HL-60/S4 (cell line): Measurements from ENCODE around the gene PHF12.
"Not testable (repeated sequence)": the region's sequence is repeated elsewhere in the genome, so short reads cannot be mapped to it uniquely, and the experiment has no call there.

Source experiments
- in situ Hi-C: fragments of 300-500 bp; cut with MboI; formaldehyde crosslinking; loops from 2 replicates; pipeline ENCODE4 v1.14.3; 2022; ENCODE audit warnings: low sequenced_read_pairs

The PHF12 gene

DNA sequence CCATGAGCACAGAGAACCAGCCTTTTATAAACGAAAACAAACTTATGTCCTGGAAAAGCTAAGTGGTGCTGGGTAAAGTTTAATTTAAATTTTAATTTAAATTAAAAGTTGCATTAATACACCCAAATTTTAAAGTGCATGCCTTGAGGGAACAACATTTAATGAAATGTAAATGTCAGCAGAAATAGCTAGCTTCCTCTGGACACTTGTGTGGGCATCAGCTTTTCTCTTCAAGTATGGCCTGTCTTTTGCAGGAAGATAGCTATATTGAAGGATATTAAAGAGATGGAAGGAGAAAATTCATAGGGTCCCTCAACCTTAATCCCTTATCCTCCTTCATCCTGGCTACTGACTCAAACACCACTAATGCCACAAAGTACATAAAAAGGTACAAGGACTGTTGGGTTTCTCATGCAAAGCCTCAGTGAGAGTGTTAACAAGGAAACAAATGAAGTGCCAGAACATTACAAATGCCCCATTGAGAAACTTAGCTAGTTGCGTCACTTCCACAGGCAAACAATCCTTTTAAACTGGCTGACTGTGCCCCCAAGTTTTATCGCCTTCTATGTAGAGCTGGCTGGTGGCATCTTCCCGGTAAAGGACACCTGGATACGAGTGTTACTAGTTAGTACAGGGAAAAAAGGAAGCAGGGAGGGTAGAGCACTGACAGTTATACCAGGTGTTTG, 14.1 kb downstream of the PHF12 start:
- in situ Hi-C loops = no loop called here

DNA sequence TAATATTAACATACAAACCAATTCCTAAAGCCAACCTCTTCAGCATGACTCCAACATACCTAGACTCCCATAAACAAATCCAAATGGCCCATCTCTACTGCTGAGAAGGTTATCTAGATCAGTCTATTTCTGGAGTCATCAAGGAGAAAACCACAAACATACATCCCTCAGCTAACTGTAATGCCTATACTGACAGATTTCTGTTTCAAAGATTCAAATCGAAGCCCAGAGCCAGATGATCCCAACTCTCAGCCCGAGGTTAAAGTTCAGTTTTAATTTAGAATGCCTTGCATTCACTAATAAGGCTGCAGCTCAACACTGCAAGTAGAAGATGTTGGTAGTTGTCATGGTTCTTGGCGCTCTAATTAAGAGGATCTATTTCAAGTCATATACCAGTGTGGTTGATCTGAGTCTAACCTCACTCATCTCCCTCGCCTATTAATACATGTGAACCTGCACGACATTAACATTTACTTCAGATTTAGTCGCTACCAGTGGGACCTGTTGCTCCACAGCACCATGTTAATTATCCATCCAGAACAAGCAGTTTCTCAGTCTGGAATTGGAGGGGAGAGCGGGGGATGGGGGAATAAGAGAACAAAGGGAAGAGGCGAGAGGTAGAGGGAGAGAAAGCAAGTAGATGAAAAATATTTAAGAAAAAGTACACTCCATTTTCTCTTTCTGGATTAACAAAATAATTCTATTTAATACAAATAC, 15.4 kb downstream of the PHF12 start:
- in situ Hi-C loops = no loop called here

DNA sequence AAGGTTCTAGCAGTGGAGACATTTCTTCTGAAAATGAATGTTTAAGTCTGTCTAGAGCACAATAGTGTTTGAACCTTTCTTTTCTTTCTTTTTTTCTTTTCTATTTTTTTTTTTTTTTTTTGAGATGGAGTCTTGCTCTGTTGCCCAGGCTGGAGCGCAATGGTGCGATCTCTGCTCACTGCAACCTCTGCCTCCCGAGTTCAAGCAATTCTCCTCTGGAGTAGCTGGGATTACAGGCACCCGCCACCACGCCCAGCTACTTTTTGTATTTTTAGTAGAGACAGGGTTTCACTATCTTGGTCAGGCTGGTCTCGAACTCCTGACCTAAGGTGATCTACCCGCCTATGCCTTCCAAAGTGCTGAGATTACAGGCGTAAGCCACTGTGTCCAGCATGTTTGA, 16.8 kb downstream of the PHF12 start:
- in situ Hi-C loops = not testable (repeated sequence)

- in situ Hi-C loops = no loop called here
These were observed 21.5 kb downstream of the PHF12 start for GRCh38 chr17:28929787-28930186.

- in situ Hi-C loops = no loop called here
These were observed 23.3 kb downstream of the PHF12 start for GRCh38 chr17:28928061-28928460.

DNA sequence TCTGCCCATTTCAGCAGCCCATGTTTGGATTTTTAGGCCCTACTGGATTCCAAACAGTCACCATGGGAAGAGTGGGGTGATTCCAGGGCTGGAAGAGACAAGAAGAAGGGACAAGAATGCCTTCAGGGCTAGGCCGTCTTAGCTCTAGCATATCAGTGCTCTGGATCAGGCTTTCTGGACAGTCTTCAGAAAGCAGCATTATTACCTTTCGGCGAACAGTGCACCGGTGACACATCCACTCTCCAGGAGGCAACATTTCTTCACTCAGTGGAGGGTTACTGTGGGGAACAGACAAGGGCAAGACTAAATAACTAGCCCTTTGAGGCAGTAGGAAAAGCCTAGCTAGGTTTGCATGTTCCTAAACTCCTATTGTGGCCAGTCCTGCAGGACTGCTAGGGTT, 24.5 kb downstream of the PHF12 start:
- in situ Hi-C loops = no loop called here

- in situ Hi-C loops = no loop called here
These were observed 25.0 kb downstream of the PHF12 start for GRCh38 chr17:28926366-28926765.

DNA sequence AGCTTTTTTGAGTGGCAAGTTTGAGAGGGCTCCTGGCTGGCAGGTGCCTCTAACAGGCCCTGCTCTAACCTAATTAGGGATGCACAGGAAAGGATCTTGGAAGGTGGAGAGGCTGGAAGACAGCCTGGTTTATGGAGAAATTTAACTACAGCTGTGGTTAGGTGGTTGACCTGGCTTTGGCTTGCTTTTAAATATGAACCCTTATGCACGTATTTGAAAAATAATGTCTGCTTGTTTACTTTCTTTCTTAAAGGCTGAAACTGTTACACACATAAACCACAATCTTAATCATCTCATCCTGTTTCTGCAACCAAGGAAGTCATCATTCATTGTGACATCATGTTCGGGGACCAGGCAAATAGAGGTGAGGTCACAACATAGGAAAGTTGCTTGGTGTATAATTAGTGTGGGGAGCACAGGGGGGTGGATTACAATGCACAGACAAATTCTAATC, 25.4 kb downstream of the PHF12 start:
- in situ Hi-C loops = no loop called here

DNA sequence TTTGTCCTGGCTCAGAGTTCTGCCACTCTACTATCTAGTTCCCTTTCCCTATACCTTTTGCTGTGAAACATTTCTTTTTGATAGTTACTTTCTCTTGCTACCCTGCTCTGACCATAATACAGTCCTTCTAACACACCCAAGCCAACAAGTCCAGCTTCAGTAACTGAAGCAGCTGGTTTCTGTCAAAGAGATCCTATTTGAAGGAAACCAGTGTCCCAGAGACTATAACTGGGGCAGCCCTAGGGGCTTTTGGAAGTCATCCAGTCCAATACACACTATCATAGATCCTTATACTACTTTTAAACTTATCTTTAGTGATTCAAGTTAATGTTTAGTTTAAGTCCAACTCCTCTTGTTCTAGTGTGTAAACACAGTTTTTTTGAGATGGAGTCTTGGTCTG, 31.1 kb downstream of the PHF12 start:
- in situ Hi-C loops = no loop called here

- in situ Hi-C loops = no loop called here
These were observed 33.0 kb downstream of the PHF12 start for GRCh38 chr17:28918295-28918694.

GRCh38 chr17:28917465-28917864, 33.9 kb downstream of the PHF12 start:
- in situ Hi-C loops = no loop called here

GRCh38 chr17:28917029-28917428, 34.3 kb downstream of the PHF12 start:
- in situ Hi-C loops = no loop called here

DNA sequence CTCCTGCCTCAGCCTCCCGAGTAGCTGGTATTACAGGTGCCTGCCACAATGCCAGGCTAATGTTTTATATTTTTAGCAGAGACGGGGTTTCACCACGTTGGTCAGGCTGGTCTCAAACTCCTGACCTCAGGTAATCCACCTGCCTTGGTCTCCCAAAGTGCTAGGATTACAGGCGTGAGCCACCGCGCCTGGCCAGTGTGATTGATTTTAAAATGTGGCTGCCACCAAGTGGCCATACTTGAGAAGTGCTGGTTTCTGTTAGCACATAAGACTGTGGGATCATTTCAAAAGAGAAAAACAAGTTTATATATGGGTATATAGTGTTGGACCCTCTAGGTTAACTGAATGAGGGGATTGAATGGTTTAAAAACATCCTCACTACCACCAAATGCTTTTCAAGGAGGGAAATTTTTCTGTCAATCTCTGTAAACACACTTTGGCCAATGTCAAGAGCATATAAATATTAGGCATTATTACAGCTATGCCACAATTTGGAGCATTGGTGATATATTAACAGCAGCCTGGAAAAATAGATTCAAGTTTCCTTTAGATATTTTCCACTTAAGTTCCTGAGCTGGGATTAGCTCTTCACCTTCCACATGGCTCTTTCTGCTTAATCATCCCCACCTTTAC, 34.9 kb downstream of the PHF12 start:
- in situ Hi-C loops = no loop called here

GRCh38 chr17:28912938-28913333, 38.4 kb downstream of the PHF12 start:
- in situ Hi-C loops = no loop called here

DNA sequence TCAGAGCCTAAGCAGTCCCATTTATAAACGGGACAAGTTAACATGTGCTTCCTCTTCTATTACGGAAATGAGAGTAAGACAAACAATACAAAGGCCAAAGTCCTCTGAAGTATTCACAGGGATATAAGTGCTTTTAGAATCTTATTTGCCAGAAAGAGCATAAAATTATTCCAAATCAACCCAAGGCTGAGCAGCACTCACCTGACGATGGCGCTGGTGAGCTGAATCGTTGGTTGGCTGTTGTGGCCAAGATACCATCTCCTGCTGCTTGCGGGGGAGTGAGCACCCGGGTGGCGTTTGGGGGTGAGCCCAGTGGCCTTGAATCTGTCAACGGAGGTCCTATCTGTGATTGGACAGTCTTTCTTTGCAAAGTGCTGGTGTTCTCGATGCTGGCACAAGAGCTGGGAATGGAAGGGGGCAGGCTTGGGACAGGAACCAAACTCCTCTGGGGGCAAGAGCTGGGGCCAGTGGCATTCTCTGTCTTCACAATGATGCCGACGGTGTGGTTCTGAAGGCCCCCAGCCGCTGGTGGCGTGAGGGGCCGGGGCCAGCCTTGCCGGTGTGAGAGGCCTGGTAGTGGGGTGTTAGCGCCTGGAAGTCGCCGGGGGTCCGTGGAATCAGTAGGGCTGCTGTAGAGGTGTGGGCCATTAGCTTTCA, 38.9 kb downstream of the PHF12 start:
- in situ Hi-C loops = no loop called here

- in situ Hi-C loops = no loop called here
These were observed 39.8 kb downstream of the PHF12 start for GRCh38 chr17:28911411-28912045.

GRCh38 chr17:28910534-28910933, 40.8 kb downstream of the PHF12 start:
- in situ Hi-C loops = no loop called here

- in situ Hi-C loops = no loop called here
These were observed 42.6 kb downstream of the PHF12 start for GRCh38 chr17:28908640-28909167.

GRCh38 chr17:28907709-28908475, 43.4 kb downstream of the PHF12 start:
- in situ Hi-C loops = no loop called here
